Caco-2 (cell line): Measurements from ENCODE around the gene LIG1. TPM values are rescaled to one million over a fixed set of nuclear protein-coding genes. Genes with fewer than 3 reads are reported as not detected.
"Not testable (repeated sequence)": the region's sequence is repeated elsewhere in the genome, so short reads cannot be mapped to it uniquely, and the experiment has no call there.

Experiments used
- BruUV-seq: library from RNA; stranded (reverse); fragments of 400-500 nt; replicated peaks from 2 replicates; lab custom pipeline; 2021; lab: Mats Ljungman, UMichigan
- CTCF ChIA-PET: fragments of 300-600 bp; sonication (Branson Sonifier 250); formaldehyde crosslinking; loops from one replicate; lab custom pipeline; 2022; ENCODE audit warnings: antibody characterized with exemption; lab: Charles Lee
- POLR2A ChIA-PET: fragments of 300-600 bp; sonication (Branson Sonifier 250); formaldehyde crosslinking; loops from one replicate; lab custom pipeline; 2022; ENCODE audit warnings: antibody characterized with exemption; lab: Charles Lee
- DNase-seq, 2 experiments: peaks; one replicate each; pipeline versions ENCODE4 v3.0.0 to v3.0.0-alpha.2; 2020 to 2022
- H3K27me3 ChIP-seq: replicated peaks from 2 replicates; pipeline ENCODE4 v1.6.0; 2011; ENCODE audit warnings: low read length; ENCODE audit not compliant: control insufficient read depth, insufficient read depth
- H3K36me3 ChIP-seq: 2 replicates; pipeline ENCODE4 v1.5.1; 2011; ENCODE audit warnings: low read length; ENCODE audit not compliant: control insufficient read depth, insufficient read depth
- H3K4me1 ChIP-seq: fragments of 250-450 bp; sonication (Bioruptor Pico); 2 replicates; pipeline ENCODE4 v1.5.1; 2020; ENCODE audit warnings: mild to moderate bottlenecking
- H3K4me3 ChIP-seq: 2 replicates; pipeline ENCODE4 v1.5.1; 2011; ENCODE audit warnings: low read depth, mild to moderate bottlenecking, control low read depth, low read length
- H3K9me3 ChIP-seq: fragments of 250-450 bp; sonication (Bioruptor Pico); 2 replicates; pipeline ENCODE4 v1.5.1; 2020; ENCODE audit warnings: mild to moderate bottlenecking, moderate library complexity
- H3K27ac Mint-ChIP-seq: one replicate; pipeline ENCODE4 v1.8.0; 2022; ENCODE audit warnings: mixed read lengths; ENCODE audit not compliant: unreplicated experiment
- H3K27me3 Mint-ChIP-seq: one replicate; pipeline ENCODE4 v1.8.0; 2022; ENCODE audit warnings: mixed read lengths; ENCODE audit not compliant: insufficient read depth, unreplicated experiment
- H3K36me3 Mint-ChIP-seq: one replicate; pipeline ENCODE4 v1.8.0; 2022; ENCODE audit warnings: mild to moderate bottlenecking, mixed read lengths; ENCODE audit not compliant: insufficient read depth, unreplicated experiment
- H3K4me1 Mint-ChIP-seq: one replicate; pipeline ENCODE4 v1.8.0; 2022; ENCODE audit warnings: low read depth, mixed read lengths; ENCODE audit not compliant: unreplicated experiment
- H3K4me3 Mint-ChIP-seq: one replicate; pipeline ENCODE4 v1.8.0; 2022; ENCODE audit warnings: mild to moderate bottlenecking, moderate library complexity, mixed read lengths; ENCODE audit not compliant: unreplicated experiment
- H3K9me3 Mint-ChIP-seq: one replicate; pipeline ENCODE4 v1.8.0; 2022; ENCODE audit warnings: mixed read lengths; ENCODE audit not compliant: unreplicated experiment
- CTCF ChIP-seq, 2 experiments: fragments of 200-600 bp in 1 of 2; IDR thresholded peaks; 1 replicate in 1 of 2; 2 replicates in 1 of 2; pipeline versions ENCODE4 v1.5.1 to v1.8.0; 2011 to 2022; ENCODE audit warnings: antibody characterized with exemption in 1 of 2, control low read depth in 1 of 2, inconsistent platforms in 1 of 2, low read depth in 1 of 2, low read length in 1 of 2, mild to moderate bottlenecking in 1 of 2, moderate library complexity in 1 of 2; ENCODE audit not compliant: insufficient read depth in 1 of 2, severe bottlenecking in 1 of 2, unreplicated experiment in 1 of 2
- intact Hi-C: fragments of 100-400 bp; cut with micrococcal nuclease; formaldehyde crosslinking; loops from one replicate; pipeline ENCODE4 v1.10.0; 2022; ENCODE audit not compliant: unreplicated experiment
- total RNA-seq: library from RNA; stranded (reverse); gene quantifications from 2 replicates; pipeline ENCODE4 v1.2.3, GENCODE V29; 2022

LIG1 gene
- total RNA-seq, 1 experiment from 2014 or later = 78.7 TPM

GRCh38 chr19:48090281-48090802 is 79.8 kb downstream of the LIG1 start:
- Mint-ChIP-seq H3K4me3 (no peak overlapping the region), H3K36me3 (no peaks in the 10 kb centered on the region), H3K27me3 (peaks cover 8% of the 10 kb centered on the region), H3K9me3 (peaks cover 6% of the 10 kb centered on the region), H3K27ac (no peak overlapping the region), H3K4me1 (no peaks in the 10 kb centered on the region)
- intact Hi-C loops = no loop called here
- Histone ChIP-seq H3K4me1 (no peaks in the 10 kb centered on the region), H3K4me3 (no peak overlapping the region), H3K27me3 (no peaks in the 10 kb centered on the region; the same call in 1 of the 2 replicates), H3K36me3 (no peaks in the 10 kb centered on the region), H3K9me3 (no peaks in the 10 kb centered on the region; the same call in 1 of the 2 replicates)
- no peak for TF ChIP-seq CTCF (IDR thresholded peaks at IDR 0.05; ENCODE audit: insufficient read depth in 1 of 2, low read depth in 1 of 2, low read length in 1 of 2, severe bottlenecking in 1 of 2, unreplicated experiment in 1 of 2)
- ChIA-PET POLR2A (no interaction called here), CTCF (no interaction called here)
- no TSS peak for BruUV-seq
- no peak for DNase-seq

- CTCF ChIA-PET, H3K36me3 ChIP-seq, BruUV-seq, H3K9me3 ChIP-seq, H3K9me3 Mint-ChIP-seq, H3K4me3 Mint-ChIP-seq, POLR2A ChIA-PET, H3K4me1 ChIP-seq, H3K27me3 Mint-ChIP-seq, H3K36me3 Mint-ChIP-seq, H3K4me3 ChIP-seq, H3K4me1 Mint-ChIP-seq, intact Hi-C loops, H3K27ac Mint-ChIP-seq, DNase-seq, H3K27me3 ChIP-seq: not testable (repeated sequence)
Measured at GRCh38 chr19:48088991-48089390, 81.2 kb downstream of the LIG1 start.

- CTCF ChIA-PET = interaction anchor here (0.6 kb wide), 2 partner anchors 15 to 200 kb away, joined by 4 to 5 read pairs; partner anchors contain the start of gene SULT2A1
- TF ChIP-seq CTCF (IDR thresholded peaks at IDR 0.05; ENCODE audit: insufficient read depth in 1 of 2, low read depth in 1 of 2, low read length in 1 of 2, severe bottlenecking in 1 of 2, unreplicated experiment in 1 of 2) = peak; percentile 29 to 50
- Histone ChIP-seq H3K4me1 (no peaks in the 10 kb centered on the region), H3K4me3 (no peak overlapping the region), H3K27me3 (no peaks in the 10 kb centered on the region), H3K9me3 (no peaks in the 10 kb centered on the region), H3K36me3 (no peaks in the 10 kb centered on the region)
- no peaks in the 10 kb centered on the region for H3K9me3 Mint-ChIP-seq
- no peak overlapping the region for H3K4me3 Mint-ChIP-seq
- H3K36me3 Mint-ChIP-seq = no peaks in the 10 kb centered on the region
- no peaks in the 10 kb centered on the region for H3K4me1 Mint-ChIP-seq
- BruUV-seq = no TSS peak
- POLR2A ChIA-PET = no interaction called here
- DNase-seq = peak; percentile 34 to 46
- intact Hi-C loops = no loop called here
- no peak overlapping the region for H3K27ac Mint-ChIP-seq
- H3K27me3 Mint-ChIP-seq = peaks cover 4% of the 10 kb centered on the region
Measured at GRCh38 chr19:48085904-48086864, 84.0 kb downstream of the LIG1 start.
